Endothelial cell of umbilical vein (primary cell): Measurements from ENCODE around the gene CTAGE9. TPM values are rescaled to one million over a fixed set of nuclear protein-coding genes. Genes with fewer than 3 reads are reported as not detected.

Source experiments
- BruUV-seq: library from RNA; stranded (reverse); fragments of 400-500 nt; replicated peaks from 2 replicates; lab custom pipeline; 2021; lab: Mats Ljungman, UMichigan
- CTCF ChIA-PET: fragments of 300-600, 350-600 bp; sonication (Branson Sonifier 250); formaldehyde crosslinking; loops from one replicate; lab custom pipeline; 2021; ENCODE audit warnings: antibody characterized with exemption, inconsistent platforms; lab: Charles Lee
- POLR2A ChIA-PET: fragments of 300-600, 350-600 bp; sonication (Branson Sonifier 250); formaldehyde crosslinking; loops from one replicate; lab custom pipeline; 2021; ENCODE audit warnings: antibody characterized with exemption, inconsistent platforms; lab: Charles Lee
- DNase-seq: peaks from one replicate; pipeline ENCODE4 v3.0.0-alpha.2; 2011; ENCODE audit warnings: low read depth, low spot score
- FAIRE-seq: peaks from 2 replicates; lab custom pipeline; 2011; peaks lifted over from hg19 to GRCh38; lab: Jason Lieb, UNC
- H2AFZ ChIP-seq: 2 replicates; pipeline ENCODE4 v1.6.0; 2012; ENCODE audit warnings: low read depth, low read length, control low read depth, inconsistent platforms
- H3K27ac ChIP-seq: 2 replicates; pipeline ENCODE4 v1.5.1; 2011; ENCODE audit warnings: low read depth, mild to moderate bottlenecking, control low read depth, low read length, moderate library complexity; ENCODE audit not compliant: insufficient read depth
- H3K27me3 ChIP-seq, 2 experiments: 2 replicates each; pipeline versions ENCODE4 v1.6.0 to v1.6.1; 2011; ENCODE audit warnings: low read length in 2 of 2, mixed read lengths in 1 of 2; ENCODE audit not compliant: control insufficient read depth in 2 of 2, insufficient read depth in 2 of 2
- H3K36me3 ChIP-seq, 2 experiments: 2 replicates in 1 of 2; 3 replicates in 1 of 2; pipeline ENCODE4 v1.5.1; 2011; ENCODE audit warnings: low read length in 2 of 2, mild to moderate bottlenecking in 1 of 2, moderate library complexity in 1 of 2; ENCODE audit not compliant: control insufficient read depth in 2 of 2, insufficient read depth in 2 of 2; ENCODE audit errors: extremely low read depth in 1 of 2
- H3K4me1 ChIP-seq: 3 replicates; pipeline ENCODE4 v1.5.1; 2011; ENCODE audit warnings: mild to moderate bottlenecking, low read length; ENCODE audit not compliant: control insufficient read depth, insufficient read depth; ENCODE audit errors: extremely low read depth
- H3K4me2 ChIP-seq: 2 replicates; pipeline ENCODE4 v1.6.1; 2011; ENCODE audit warnings: low read length, control low read depth, mixed read lengths; ENCODE audit not compliant: insufficient read depth
- H3K4me3 ChIP-seq, 3 experiments: fragments of 200-600 bp in 1 of 3; sonication (generic), shearing (Covaris generic) in 1 of 3; replicated peaks in 1 of 3; 2 replicates each; pipeline ENCODE4 v1.5.1; 2011 to 2016; ENCODE audit warnings: control low read depth in 3 of 3, low read length in 3 of 3, mild to moderate bottlenecking in 2 of 3, inconsistent platforms in 1 of 3, low read depth in 1 of 3, moderate library complexity in 1 of 3; ENCODE audit not compliant: insufficient read depth in 1 of 3
- H3K79me2 ChIP-seq: 2 replicates; pipeline ENCODE4 v1.6.0; 2012; ENCODE audit warnings: low read length, inconsistent platforms; ENCODE audit not compliant: control insufficient read depth, insufficient read depth
- H3K9ac ChIP-seq: replicated peaks from 2 replicates; pipeline ENCODE3; 2011; ENCODE audit warnings: low read length, control low read depth; ENCODE audit not compliant: insufficient read depth; ENCODE audit errors: extremely low read depth
- H3K9me1 ChIP-seq: replicated peaks from 3 replicates; pipeline ENCODE4 v1.6.0; 2011; ENCODE audit warnings: mild to moderate bottlenecking, low read length; ENCODE audit not compliant: control insufficient read depth, insufficient read depth; ENCODE audit errors: extremely low read depth
- H3K9me3 ChIP-seq: replicated peaks from 2 replicates; pipeline ENCODE4 v1.5.1; 2012; ENCODE audit warnings: low read length, inconsistent platforms; ENCODE audit not compliant: control insufficient read depth, insufficient read depth
- H4K20me1 ChIP-seq: replicated peaks from 2 replicates; pipeline ENCODE3; 2011; ENCODE audit warnings: mild to moderate bottlenecking, low read length; ENCODE audit not compliant: control insufficient read depth, insufficient read depth; ENCODE audit errors: extremely low read depth
- CTCF ChIP-seq, 2 donors: IDR thresholded peaks; 1 replicate in 1 of 2; 2 replicates in 1 of 2; pipeline ENCODE4 v1.5.1; 2011; ENCODE audit warnings: low read length in 2 of 2, mild to moderate bottlenecking in 2 of 2, moderate library complexity in 2 of 2, control low read depth in 1 of 2, inconsistent platforms in 1 of 2, low read depth in 1 of 2; ENCODE audit not compliant: insufficient read depth in 1 of 2; ENCODE audit errors: extremely low read depth in 1 of 2
- EZH2 ChIP-seq: IDR thresholded peaks from 2 replicates; pipeline ENCODE4 v1.6.1; 2012; ENCODE audit warnings: borderline replicate concordance, low read depth, mild to moderate bottlenecking, moderate library complexity, low read length, inconsistent platforms; ENCODE audit not compliant: severe bottlenecking
- FOS ChIP-seq: IDR thresholded peaks from 2 replicates; pipeline ENCODE4 v1.6.1; 2011; ENCODE audit warnings: mild to moderate bottlenecking, low read length, moderate library complexity, borderline replicate concordance; ENCODE audit not compliant: insufficient read depth
- GATA2 ChIP-seq: IDR thresholded peaks from 2 replicates; pipeline ENCODE4 v1.7.0; 2011; ENCODE audit warnings: low read depth, mild to moderate bottlenecking, moderate library complexity, mixed read lengths, low read length; ENCODE audit not compliant: insufficient read length, insufficient read depth
- JUN ChIP-seq: IDR thresholded peaks from 2 replicates; pipeline ENCODE4 v1.6.1; 2011; ENCODE audit warnings: borderline replicate concordance, low read depth; ENCODE audit not compliant: insufficient read length, insufficient read depth
- MAX ChIP-seq: IDR thresholded peaks from 2 replicates; pipeline ENCODE4 v1.6.1; 2011; ENCODE audit not compliant: insufficient read depth, insufficient read length
- MYC ChIP-seq: IDR thresholded peaks from one replicate; pipeline ENCODE4 v1.6.1; 2011; ENCODE audit warnings: mild to moderate bottlenecking, low read depth, low read length
- POLR2A ChIP-seq: IDR thresholded peaks from 2 replicates; pipeline ENCODE4 v1.6.1; 2012; ENCODE audit warnings: low read depth, mild to moderate bottlenecking, control low read depth, low read length
- POLR2AphosphoS5 ChIP-seq: IDR thresholded peaks from 2 replicates; pipeline ENCODE4 v1.6.1; 2012; ENCODE audit warnings: low read depth, mild to moderate bottlenecking, control low read depth, low read length, moderate library complexity; ENCODE audit not compliant: insufficient read depth
- dilution Hi-C: fragments of 300-500 bp; cut with MboI; formaldehyde crosslinking; loops from one replicate; pipeline ENCODE4 v1.15.0; 2019; ENCODE audit warnings: low sequenced_read_pairs; ENCODE audit not compliant: extremely low pct_ligation_motif_present
- intact Hi-C: fragments of 100-400 bp; cut with micrococcal nuclease; formaldehyde crosslinking; loops from one replicate; pipeline ENCODE4 v1.10.0; 2022
- polyA plus RNA-seq, 4 experiments: library from polyadenylated mRNA; depleted of rRNA in 3 of 4; stranded (reverse) in 3 of 4; unstranded in 1 of 4; fragments of >200 nt; gene quantifications; 2 replicates each; pipeline versions ENCODE4 v1.2.1 to v1.2.3, GENCODE V29; 2011 to 2012; ENCODE audit warnings: missing spikeins in 1 of 4
- total RNA-seq: library from RNA; stranded (reverse); gene quantifications from 2 replicates; pipeline ENCODE4 v1.2.3, GENCODE V29; 2021

Gene CTAGE9
- total and polyA plus RNA-seq, 2 donors (not counting 3 experiments of a cell fraction or from before 2014, with no cell fraction given) = not detected

GRCh38 chr6:131692589-131692988, 18.2 kb downstream of the CTAGE9 start:
- H3K9me1 ChIP-seq = no peaks in the 10 kb centered on the region
- H3K9ac ChIP-seq = no peak overlapping the region
- no peak overlapping the region for H3K27ac ChIP-seq
- no TSS peak for BruUV-seq
- H3K4me2 ChIP-seq = no peak overlapping the region
- no peaks in the 10 kb centered on the region for H3K27me3 ChIP-seq
- POLR2A ChIA-PET = no interaction called here
- H3K4me1 ChIP-seq = no peaks in the 10 kb centered on the region
- no peak for DNase-seq
- intact Hi-C loops = no loop called here
- CTCF ChIA-PET = interaction anchor here (5.3 kb wide), 1 partner anchor 219 kb away, joined by 275 read pairs; no protein-coding TSS in a partner anchor
- H3K9me3 ChIP-seq = no peaks in the 10 kb centered on the region
- H3K79me2 ChIP-seq = no peaks in the 10 kb centered on the region
- H2AFZ ChIP-seq = no peak overlapping the region
- dilution Hi-C loops = no loop called here
- H3K4me3 ChIP-seq = no peak overlapping the region
- no peak for FAIRE-seq
- no peaks in the 10 kb centered on the region for H4K20me1 ChIP-seq
- TF ChIP-seq JUN (no peak), GATA2 (no peak), EZH2 (no peak), POLR2AphosphoS5 (no peak), MAX (no peak), MYC (no peak), FOS (no peak), POLR2A (no peak), CTCF (IDR thresholded peaks at IDR 0.05; ENCODE audit: extremely low read depth in 1 of 2, insufficient read depth in 1 of 2, low read depth in 1 of 2, low read length in 2 of 2) (no peak)
- H3K36me3 ChIP-seq = no peaks in the 10 kb centered on the region
